HT1080 (cell line): Measurements from ENCODE around the gene FRS2. TPM values are rescaled to one million over a fixed set of nuclear protein-coding genes. Genes with fewer than 3 reads are reported as not detected.
A peak's percentile ranks its signal among the peaks of the same experiment; 100 is the strongest.

Experiments used
- DNase-seq: peaks from one replicate; pipeline ENCODE4 v3.0.0-alpha.2; 2015; ENCODE audit warnings: low read depth
- total RNA-seq: library from RNA; depleted of rRNA; stranded (reverse); fragments of >200 nt; shearing (Covaris generic); gene quantifications from 2 replicates; pipeline ENCODE4 v1.2.3, GENCODE V29; 2014

The FRS2 gene
- total RNA-seq, 1 experiment from 2014 or later, result 11.7 TPM

DNA sequence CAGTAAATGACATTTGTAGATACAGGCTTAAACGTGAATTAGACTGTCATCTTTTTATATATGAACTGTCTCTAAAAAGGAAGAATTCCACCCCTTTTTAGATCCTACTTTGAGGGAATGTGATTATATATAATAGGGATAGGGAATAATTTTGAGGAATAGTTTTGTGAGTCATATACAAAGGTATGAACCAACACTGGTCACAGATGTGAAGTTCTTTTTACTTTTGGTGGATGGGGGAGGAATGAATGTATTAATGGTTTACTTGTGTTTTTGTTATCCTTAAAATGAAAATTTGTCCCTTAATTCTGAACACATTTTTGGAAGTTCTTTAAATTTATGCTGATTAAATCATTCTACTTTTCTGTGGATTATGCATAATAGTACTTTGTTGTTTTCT lies 30.4 kb downstream of the FRS2 start:
- peak; percentile 51 for DNase-seq

DNA sequence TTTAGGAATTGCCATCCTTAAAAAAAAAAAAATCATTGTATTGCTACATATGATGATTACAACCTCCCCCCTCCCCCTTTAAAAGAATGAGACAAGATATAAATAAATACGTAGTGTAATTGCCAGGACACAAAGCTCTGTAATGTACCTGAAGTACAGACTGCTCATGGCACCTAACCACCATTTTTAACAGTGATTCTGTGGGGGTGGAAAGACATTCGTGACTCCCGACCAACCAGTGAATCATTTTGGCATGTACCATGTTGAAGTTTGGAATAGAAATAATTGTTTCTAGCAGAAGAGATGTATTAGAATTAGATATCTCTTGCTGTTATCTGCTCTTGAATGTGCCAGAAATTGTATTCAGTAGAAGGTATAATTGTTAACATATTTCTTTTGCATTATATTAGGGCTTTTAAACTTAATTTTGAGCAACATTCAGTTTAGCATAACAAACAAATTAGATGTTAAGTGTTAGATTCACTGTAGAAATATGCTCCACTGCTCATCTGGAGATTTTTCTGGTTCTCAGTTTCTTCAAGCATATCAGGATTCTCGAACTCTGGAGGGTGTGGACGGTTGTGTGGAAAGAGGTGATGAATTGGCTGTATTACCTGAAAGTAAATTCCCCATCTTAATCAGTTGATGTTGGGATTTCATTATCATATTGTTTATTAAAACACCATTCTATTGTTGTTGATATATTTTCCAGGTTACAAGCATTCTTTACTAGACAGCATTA lies 31.1 kb downstream of the FRS2 start:
- DNase-seq, result no peak

DNA sequence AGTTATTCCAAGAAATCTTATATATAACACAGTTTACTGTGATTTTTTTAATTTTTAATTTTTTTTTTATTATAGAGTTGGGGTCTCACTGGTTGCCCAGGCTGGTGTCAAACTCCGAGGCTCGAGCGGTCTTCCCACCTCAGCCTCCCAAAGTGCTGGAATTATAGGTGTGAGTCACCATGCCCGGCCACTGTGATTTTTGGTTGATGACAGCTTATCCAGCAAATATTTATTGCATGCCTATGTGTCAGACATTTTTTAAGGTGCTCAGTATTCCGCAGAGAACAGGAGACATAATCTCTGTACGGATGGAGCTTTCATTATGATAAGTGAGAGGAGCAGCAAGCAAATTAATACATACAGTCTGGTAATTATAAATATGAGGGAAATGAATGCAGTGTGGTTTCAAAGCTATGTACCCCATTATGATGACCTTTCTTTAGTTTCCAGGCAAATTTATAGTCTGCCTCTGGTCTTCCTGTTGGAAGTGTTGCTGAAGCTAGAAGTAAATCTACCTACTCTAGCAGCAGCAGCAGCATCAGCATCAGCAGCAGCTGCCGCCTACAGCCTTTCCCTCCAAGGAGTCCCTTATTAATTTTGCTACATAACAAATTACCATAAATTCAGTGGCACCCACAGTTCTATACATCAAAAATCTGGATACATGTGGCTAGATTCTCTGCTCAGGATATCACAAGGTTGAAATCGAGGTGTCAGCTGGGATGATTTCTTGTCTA lies 32.3 kb downstream of the FRS2 start:
- peak; percentile 85 for DNase-seq

DNA sequence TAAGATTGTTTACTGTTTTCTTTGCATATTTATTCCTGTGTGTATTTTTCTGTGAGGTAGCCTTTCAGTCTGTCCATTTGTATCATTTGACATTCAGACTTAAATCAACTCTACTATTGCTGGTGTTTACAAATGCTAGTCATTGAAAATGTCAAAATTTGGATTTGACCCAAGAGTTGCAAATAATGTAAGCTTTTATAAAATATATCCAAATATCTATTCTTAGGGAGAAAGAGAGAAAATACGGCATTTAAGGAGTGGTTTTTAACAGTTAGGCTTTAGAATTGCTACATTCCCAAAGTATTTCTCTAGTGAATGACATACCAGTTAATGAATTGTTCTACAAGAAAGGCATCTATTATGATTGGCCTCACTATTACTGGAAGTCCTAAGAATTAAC lies 37.9 kb downstream of the FRS2 start:
- DNase-seq, result no peak

DNA sequence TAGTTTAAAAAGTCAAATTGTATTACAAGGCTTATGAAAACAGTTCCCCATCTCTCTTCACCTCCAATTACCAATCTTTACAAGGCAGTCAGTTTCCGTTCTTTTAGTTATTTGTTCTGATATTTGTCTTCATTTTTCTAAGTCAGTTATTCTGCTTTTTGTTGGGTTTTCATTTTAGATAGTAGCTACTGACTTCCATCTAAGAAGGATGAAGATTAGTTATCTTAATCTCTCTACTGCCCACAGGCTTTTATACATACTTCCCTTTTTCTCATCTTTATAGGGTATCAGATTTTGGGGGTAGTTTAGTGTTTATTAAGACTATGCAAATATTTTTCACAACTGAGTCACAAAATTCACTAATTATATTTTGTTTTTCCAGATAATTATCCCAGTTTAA lies 38.4 kb downstream of the FRS2 start:
- DNase-seq, result no peak

DNA sequence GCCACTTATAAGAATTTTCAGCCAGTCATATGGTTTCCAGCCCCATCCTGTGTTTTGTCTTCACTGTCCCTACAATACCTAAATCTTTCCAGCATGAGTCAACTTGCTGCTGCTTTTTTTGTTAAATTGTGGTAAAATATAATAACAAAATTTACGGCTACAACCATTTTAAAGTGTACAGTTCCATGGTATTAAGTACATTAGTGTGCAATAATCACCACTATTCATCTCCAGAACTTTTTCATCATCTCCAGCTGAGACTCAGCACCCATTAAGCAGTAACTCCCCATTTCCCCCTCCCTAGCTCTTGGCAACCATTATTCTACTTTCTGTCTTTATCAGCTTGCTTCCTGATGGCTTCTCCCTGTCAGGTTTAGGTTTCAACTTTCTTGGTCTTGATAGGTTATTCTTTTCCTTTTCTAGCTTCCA lies 39.1 kb downstream of the FRS2 start:
- peak; percentile 39 for DNase-seq

DNA sequence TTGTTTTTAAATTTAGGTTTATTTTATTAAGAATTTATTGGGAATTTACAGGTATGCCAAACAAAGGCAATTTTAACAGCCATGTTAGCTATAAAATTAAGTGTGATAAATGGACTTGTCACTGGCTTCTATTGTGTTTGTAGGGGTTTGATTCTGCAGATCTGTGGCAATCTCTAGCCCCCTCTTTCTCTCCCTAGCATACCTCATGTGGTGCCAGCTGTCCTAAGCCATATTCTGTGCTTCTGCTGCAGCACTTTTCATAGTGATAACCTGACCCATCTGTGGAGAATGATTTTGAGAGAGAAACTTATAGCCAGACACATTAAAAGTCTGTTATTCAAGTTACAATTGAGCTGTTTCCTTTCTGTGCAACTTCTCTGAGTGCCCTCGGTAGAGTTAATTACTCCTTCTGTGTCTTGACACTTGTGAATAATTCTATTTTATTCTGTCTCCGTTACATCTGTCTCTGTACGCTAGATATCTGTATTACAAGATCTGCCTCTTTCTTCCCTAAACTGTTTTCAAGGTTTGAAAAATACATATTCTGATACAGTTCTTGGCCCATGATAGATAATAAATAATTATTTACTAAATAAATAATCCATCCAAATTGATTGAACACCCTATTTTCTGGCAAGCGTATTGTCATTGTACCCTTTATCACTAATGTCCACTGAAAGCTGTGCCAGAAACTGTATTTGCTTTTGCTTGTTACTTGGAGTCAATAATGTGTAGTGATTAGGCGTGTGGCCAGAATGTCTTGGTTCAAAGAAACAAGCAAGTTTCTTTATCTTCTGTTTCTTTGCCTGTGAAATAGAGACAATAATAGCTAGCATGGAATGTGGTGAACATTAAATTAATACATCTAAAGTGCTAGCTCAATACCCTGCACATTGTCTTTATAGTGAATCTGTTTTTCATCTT lies 40.0 kb downstream of the FRS2 start:
- DNase-seq, result no peak

DNA sequence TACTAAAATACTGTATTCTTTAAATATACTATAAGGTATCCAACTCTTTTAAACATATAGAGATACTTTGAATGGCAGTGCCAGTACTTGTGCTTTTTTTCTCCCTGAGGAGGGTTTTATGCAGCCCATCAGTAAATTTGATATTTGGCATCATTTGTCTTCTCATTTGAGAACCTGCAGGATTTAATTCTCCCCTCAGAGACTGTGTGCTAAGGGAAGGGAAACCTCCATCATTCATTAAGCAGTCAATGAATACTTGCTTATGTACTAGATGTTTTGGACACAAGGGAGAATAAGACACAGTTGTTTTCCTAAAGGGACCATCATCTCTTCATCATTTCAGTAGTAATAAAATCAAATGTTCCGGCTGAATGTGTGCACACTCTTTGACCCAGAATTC lies 40.8 kb downstream of the FRS2 start:
- no peak for DNase-seq

DNA sequence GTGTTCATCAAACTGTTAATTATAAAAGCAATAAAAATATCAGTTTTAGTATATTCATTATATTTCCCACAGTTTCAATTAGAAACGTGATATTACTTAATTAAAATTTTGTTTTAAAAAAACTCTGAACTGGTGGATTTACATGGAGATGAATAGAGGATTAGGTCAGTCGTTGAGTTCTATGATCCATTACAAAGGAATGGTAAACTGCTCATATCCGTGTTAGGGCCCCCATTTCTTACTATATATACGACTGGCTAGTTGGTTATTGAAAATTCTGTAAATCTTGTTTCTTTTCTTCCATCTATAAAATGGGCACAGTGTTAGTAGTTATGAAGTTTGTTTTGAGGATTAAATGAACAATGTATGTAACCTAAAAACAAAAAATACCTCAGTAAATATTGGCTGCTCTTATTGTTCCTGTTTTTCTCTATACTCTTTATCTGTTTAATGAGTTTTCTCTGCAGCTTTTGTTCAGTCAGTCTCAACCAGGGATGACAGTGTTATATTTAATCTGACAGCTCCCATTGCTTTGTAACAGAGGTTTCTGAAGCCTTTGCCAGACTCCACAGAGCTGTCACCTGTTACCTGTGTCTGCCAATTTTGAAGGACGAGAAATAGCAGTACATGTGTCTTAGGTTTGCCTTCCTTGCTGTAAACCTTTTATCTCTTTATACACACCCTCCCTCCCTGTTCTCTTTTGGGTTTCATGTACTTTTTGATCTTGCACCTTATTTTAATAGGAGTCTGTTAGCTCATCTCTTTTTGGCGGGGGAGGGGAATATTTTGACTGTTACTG lies 41.5 kb downstream of the FRS2 start:
- no peak for DNase-seq

DNA sequence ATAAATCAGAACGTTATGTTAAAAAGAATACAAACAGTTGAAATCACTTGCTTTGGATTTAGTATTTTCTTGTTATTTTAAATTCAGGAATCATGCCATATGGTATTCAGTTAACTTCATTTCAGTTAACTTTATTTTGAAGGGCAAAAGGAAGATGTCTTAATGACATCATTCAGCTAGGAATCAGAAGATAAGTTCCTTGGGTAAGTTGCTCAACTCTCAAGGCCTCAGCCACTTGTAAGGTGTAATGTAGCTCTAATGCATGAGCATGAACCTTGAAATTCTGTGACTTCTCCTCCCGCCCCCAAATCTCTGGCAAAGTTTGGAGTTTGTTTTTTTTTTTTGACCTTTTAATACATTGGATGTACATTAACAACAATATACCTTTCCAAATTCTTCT lies 42.6 kb downstream of the FRS2 start:
- DNase-seq, result no peak

DNA sequence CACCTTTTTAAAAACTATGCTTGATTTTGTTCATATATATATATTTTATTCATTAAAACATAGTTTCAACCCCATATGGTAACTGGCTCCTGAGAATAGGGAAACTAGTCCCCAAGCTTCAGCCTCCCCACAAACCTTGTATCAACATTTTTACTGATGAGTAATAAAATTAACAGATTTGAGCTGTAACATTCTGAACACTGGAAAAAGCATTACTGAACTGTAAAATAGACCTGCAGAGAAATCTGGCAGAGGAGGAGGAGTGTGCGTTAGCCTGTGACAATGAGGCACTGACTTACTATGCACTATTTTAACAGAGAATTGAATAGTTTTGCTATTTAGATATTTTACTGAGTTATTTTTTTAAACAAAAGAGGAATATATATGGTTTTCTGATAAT lies 43.1 kb downstream of the FRS2 start:
- DNase-seq, result no peak

DNA sequence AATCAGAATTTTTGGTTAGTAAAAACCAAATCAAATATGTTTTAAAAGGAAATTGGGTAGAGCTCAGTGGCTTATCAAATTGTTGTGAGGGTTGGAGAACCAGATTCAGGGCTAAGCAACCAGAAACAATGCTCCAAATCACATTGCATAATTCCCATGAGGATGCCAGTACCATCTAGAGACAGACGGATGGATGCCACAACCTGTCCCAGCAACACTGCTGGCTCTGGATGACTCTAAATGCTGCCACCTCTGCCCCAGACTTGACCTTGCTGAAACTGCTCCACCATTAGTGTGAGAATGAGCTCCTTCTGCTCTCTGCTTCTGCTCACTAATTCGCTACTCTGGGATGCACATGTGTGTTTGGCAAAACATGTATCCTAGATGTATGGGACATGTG lies 43.9 kb downstream of the FRS2 start:
- no peak for DNase-seq

DNA sequence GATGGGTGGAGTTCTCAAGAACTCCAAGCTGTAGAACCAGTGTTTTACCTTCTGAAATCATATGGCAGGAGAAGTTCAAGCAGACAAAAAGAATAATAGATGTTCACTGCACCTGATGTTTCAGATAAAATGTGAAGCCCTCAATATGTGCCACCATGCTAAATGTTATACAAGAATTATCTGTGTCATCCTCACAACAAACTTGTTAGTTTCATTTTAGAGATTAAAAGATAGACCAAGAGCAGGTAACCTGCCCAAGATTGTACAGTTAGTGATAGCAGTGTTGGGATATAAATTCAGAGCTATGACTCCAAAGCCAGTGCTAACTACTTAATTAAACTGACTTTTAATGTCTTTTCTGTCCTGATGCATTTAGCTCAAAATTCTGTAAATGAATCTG lies 44.7 kb downstream of the FRS2 start:
- DNase-seq, result no peak

DNA sequence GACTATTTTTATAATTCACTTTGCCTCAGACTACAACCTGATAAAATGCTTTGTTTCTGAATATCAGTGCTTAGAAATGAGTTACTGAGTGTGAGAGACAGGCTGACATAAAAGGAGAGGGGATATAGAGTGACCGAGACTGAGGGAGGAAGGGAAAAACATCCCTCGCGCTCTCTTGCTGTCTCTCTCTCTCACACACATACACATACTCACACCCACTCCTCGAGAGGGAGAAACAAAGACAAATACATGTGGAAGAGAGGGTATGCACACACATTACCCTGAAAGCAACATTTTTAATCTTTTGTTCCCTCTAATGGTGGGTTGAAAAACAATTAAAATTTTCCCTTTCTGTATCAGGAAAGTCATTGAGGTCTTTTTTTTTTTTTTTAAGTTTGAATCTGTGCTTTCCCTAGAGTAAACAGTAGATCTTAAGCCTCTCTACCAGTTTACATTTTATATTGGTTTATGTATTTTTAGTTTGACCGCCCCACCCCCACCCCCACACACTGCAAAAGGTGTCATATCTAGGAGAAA lies 45.3 kb downstream of the FRS2 start:
- DNase-seq, result no peak

DNA sequence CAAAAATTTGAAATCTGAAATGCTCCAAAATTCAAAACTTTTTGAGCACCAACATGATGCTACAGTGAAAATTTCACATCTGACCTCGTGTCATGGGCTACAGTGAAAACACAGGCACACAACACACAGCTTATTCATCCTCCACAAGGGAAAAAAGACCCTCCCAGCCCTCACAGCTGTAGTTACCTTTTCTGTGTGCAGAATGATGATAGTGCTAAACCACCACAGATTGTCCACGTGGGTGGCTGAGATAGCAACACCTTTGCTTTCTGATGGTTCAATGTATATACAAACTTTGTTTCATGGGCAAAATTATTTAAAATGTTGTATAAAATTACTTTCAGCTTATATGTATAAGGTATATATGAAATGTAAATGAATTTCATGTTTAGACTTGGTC lies 46.8 kb downstream of the FRS2 start:
- DNase-seq, result no peak

DNA sequence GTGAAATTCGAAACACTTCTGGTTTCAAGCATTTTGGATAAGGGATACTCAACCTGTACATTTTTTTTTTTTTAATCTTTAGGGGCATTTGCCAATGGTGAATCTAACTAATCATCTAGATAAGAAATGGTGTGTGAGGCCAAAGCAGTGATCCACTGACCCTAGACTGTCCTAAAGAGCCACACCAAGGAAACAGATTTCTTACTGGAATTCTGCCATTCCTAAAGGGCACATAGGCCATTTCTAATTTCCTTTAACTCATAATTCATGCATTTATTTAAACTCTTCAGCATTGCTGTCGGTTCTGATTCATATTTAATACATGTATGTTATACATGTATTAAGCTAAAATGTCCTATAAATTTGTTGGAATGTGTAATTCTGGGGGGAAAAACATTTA lies 47.2 kb downstream of the FRS2 start:
- DNase-seq, result no peak

DNA sequence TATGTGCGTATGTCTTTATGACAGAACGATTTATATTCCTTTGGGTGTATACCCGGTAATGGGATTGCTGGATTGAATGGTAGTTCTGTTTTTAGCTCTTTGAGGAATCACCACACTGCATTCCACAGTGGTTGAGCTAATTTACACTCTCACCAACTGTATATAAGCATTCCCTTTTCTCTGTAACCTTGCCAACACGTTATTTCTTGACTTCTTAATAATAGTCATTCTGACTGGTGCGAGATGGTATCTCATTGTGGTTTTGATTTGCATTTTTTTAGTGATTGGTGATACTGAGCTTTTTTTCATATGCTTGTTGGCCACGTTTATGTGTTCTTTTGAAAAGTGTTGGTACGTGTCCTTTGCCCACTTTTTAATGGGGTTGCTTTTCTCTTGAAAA lies 49.7 kb downstream of the FRS2 start:
- DNase-seq, result peak; percentile 35

DNA sequence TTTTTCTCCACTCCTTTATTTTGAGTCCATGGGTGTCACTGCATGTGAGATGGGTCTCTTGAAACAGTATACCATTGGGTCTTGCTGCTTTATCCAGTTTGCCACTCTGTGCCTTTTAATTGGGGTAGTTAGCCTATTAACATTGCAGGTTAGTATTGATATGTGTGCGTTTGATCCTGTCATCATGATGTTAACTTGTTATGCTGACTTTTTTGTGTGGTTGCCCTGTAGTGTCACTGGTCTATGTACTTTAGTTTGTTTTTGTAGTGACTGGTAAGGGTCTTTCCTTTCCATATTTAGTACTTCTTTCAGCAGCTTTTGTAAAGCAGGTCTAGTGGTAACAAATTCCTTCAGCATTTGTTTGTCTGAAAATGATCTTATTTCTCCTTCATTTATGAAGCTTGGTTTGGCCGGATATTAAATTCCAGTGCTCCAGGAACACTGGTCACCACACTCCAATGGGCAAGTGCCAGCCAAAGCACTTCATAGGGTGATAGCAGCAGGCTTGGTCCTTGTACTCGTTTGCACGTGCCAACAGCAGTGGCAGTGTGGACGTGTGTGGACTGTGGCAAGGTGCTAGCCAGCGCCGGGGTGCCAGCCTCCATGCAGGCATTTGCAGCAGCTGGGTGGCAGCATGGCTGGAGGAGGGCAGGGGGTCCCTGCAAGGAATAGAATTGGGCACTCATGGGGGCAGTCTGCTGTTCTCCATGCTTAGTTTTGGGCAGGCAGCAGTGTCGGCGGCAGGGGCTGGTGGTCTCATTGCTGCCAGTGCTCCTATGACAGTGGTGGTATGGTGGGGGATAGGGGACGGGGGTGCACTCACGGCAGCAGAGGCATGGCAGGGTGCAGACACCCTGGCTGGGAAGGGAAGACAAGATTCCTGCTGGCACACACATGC lies 53.5 kb downstream of the FRS2 start:
- DNase-seq, result no peak

DNA sequence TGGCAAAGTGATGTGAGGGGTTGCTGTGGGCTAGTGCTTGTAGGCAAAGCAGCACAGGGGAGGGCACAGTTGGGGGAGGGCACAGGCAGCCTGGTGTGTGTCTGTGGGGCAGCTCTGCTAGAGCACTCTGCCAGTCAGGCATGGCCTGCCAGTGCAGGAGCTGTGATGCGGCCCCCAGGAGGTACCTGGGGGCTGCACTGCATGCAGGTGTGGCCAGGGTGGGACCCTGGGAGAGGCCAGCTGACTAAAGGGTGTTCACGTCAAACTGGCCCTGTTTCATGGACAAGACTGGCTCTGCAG lies 54.1 kb downstream of the FRS2 start:
- DNase-seq, result no peak
